OCI-M2 (cell line): ENCODE data around the gene KRTAP4-3.
"Not testable (repeated sequence)": the region's sequence is repeated elsewhere in the genome, so short reads cannot be mapped to it uniquely, and the experiment has no call there.

Source experiments
- DNase-seq: peaks from one replicate; lab custom pipeline; 2025; ENCODE audit not compliant: unreplicated experiment; lab: John Stamatoyannopoulos, UW

KRTAP4-3 gene

GRCh38 chr17:41168121-41168520 is at the start of gene KRTAP4-3:
KRTAP4-3 (minus strand) TSS chr17:41168221; CDS start chr17:41168172, 49 bp downstream.
- DNase-seq: no peak

- no peak for DNase-seq
Observed at GRCh38 chr17:41215681-41216080, 47.7 kb upstream of the KRTAP4-3 start.

DNA sequence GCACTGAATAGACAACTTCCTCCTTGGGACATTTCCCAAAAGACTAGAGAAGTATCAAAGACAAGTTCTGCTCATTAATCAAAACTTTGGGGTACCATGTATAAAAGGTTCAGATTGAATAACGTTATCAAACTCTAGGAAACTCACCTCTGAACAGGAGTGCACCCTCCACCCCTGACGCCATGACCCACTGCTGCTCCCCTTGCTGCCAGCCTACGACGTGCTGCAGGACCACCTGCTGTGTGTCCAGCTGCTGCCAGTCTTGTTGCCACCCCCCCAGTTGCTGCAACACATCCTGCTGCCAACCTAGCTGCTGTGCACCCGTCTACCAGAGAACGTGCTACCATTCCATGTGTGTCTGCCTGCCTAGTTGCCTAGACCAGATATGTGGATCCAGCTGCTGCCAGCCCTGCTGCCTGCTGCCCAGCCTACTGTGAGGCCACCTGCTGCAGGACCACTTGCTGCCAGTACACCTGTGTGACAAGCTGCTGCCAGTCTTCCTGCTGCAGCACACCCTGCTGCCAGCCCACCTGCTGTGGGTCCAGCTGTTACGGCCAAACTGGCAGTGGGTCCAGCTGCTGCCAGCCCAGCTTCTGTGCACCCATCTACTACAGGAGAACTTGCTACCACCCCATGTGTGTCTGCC is 44.6 kb upstream of the KRTAP4-3 start:
- no peak for DNase-seq

DNA sequence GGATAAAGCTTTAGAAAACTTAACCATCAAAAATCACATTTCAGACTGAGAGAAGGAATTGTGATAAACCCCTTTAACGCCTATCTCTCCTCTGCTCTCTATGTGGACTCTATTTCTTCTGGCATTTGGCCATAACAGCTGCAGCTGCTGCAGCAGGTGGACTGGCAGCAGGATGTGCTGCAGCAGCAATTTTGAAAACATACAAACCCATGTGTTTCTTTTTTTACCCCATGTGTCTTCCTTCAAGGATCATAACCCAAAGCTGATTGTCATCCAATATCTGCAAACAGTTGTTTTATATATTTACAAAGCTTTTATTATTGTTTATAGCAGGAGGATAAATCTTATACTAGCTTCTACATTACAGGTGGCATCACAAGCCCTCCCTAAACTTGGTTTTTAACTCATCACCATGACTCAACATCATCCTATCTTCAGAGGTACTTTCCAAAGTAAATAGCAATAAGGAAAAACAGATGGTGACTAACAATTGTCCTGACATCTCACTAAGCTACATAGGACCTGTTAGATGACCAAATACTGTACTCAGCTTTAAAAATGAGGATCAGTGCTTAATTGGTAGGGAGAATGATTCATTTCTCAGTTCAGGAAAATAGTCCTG is 43.9 kb upstream of the KRTAP4-3 start:
- no peak for DNase-seq

DNA sequence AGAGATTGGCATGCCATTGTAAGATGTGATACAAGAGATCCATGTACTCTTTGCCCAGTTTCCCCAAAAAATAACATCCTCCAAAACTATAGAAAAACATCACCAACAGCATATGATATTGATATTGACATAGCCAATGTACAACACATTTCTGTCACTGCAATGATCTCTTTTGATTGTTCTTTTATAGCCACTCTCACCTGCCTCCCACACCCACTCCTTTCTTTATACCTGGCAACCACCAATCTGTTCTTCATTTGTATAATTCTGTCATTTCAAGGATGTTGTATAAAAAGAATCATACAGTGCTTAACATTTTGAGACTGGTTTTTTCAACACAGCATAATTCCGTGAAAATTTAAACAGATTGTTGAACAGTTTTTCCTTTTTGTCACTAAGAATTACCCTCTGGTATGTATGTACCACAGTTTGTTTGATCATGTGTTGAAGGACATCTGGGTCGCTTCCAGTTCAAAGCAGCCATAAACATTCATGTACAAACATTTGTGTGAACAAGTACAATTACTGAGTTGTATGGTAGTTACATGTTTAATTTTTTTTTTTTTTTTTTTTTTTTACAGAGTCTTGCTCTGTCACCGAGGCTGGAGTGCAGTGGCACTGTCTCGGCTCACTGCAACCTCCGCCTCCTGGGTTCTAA is 31.5 kb upstream of the KRTAP4-3 start:
- DNase-seq: no peak

- no peak for DNase-seq
Observed at GRCh38 chr17:41196068-41196467, 28.0 kb upstream of the KRTAP4-3 start.

DNA sequence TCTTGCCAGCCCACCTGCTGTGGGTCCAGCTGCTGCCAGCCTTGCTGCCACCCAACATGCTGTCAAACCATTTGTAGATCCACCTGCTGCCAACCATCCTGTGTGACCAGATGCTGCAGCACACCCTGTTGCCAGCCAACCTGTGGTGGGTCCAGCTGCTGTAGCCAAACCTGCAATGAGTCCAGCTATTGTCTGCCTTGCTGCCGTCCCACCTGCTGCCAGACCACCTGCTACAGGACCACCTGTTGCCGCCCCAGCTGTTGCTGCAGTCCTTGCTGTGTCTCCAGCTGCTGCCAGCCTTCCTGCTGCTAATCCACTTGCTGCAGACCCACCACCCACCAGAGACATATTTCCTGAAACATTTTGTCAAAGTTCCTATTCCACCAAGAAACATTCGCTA is 22.3 kb upstream of the KRTAP4-3 start:
- no peak for DNase-seq

DNA sequence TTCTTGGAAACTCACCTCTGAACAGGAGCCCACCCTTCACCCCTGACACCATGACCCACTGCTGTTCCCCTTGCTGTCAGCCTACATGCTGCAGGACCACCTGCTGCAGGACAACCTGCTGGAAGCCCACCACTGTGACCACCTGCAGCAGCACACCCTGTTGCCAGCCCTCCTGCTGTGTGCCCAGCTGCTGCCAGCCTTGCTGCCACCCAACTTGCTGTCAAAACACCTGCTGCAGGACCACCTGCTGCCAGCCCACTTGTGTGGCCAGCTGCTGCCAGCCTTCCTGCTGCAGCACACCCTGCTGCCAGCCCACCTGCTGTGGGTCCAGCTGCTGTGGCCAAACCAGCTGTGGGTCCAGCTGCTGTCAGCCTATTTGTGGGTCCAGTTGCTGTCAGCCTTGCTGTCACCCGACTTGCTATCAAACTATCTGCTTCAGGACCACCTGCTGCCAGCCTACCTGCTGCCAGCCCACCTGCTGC is 21.9 kb upstream of the KRTAP4-3 start, which contains the start of gene KRTAP9-1:
Gene KRTAP9-1, plus strand, starts transcription at position 51 of the 482 bp plus-strand sequence. Its CDS starts 0 bp downstream, at position 51.
- not testable (repeated sequence) for DNase-seq

GRCh38 chr17:41186872-41187271 is 18.9 kb upstream of the KRTAP4-3 start:
- DNase-seq: no peak

- DNase-seq: no peak
Observed at GRCh38 chr17:41185001-41185400, 17.0 kb upstream of the KRTAP4-3 start.

DNA sequence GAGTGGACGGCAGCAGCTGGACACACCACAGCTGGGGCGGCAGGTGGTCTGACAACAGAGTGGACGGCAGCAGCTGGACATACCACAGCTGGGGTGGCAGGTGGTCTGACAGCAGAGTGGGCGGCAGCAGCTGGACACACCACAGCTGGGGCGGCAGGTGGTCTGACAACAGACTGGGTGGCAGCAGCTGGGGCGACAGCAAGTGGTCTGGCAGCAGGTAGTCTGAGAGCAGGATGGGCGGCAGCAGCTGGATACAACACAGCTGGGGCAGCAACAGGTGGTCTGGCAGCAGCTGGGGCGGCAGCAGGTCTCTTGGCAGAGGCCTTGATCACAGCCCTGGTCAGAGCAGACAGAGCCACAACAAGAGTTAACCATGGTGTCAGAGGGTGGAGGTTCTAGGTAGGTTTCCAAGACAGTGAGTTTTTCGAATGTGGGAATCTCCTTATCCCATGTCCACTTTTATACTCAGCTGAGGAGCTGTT is 16.5 kb upstream of the KRTAP4-3 start, which contains the start of gene KRTAP4-1:
Gene KRTAP4-1, minus strand, starts transcription at position 432 of the 482 bp plus-strand sequence. Its CDS starts 57 bp downstream, at position 375.
- DNase-seq: no peak

DNA sequence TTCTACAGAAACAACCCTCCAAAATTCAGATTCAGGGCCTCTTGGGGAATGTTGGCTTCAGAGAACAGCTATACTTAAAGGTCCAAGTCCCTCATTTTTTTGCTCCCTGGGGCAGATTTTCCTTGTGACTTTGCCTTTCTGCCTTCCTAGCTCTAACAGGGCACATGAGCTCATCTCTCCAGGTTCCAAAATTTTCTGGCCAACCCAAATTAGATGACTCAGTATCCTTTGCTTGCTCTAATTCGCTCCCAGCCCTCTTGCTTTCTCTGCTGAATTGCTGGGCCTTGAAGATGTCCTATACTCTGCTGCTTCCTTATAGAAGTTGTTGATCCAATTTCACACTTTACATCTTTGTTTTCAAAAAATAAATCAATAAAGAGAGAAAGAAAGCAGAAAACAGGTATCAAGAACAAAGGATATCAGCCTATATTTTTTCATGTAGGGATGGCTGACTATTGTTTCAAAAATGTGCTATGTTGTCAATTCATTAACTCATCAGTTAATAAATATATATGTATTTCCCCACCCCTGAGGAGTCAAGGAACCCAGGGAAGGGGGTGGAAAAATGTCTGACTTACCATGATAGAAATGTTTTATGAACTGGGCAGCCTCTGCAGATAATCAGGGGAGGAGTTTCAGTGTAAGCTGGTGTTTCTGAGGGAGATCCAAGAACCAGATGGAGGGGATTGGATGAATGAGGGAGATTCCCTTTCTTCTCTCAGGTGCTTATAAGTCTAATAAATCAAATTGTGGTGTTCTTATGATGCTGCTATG is 11.0 kb upstream of the KRTAP4-3 start:
- no peak for DNase-seq

- DNase-seq: no peak
Observed at GRCh38 chr17:41178341-41178740, 10.3 kb upstream of the KRTAP4-3 start.

DNA sequence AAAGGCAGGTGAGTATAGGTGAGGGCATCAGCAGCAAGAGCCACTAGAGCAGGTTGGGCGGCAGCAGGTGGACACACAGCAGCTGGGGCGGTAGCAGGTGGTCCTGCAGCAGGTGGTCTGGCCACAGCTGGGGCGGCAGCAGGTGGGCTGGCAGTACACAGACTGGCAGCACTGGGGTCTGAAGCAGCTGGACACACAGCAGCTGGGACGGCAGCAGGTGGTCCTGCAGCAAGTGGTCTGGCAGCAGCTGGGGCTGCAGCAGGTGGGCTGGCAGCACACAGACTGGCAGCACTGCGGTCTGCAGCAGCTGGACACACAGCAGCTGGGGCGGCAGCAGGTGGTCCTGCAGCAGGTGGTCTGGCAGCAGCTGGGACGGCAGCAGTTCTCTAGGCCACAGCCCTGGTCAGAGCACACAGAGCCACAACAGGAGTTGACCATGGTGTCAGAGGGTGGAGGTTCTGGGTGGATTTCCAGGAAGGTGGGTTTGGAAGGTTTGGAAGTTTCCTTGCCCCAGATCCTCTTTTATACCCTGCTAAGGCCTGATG is 9.8 kb upstream of the KRTAP4-3 start, which contains the start of gene KRTAP4-2:
Gene KRTAP4-2, minus strand, starts transcription at position 495 of the 545 bp plus-strand sequence. Its CDS starts 57 bp downstream, at position 438.
- DNase-seq: no peak

DNA sequence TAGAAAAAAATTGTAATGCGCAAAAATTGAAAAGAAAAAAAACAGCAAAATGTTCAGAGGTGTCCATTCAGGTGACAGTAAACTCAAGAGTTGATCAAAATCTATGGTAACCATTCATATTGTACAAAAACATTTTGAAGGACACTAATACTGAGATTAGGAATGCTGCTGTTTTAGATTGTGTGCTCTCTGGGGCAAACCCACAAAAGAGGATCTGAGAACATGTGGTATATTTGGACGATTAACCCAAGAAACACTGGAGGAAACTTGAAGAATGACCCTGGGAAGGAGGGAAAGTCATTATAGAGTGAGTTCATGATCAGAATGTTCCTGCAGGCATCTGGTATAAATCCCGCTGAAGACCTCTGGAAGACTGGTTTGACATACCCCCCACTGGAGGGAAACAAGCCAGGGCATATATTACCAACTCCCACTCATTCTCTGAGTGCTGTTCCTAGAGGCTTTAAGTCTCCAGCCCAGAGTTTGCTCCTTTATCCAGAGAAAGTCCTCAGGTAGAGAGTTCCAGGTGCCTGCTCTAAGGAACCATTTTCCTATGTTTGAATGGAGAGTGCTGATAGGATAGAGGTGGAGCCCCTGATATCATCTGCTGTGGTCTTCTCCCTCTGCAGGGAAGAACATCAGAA is 8.8 kb upstream of the KRTAP4-3 start:
- no peak for DNase-seq

- no peak for DNase-seq
Observed at GRCh38 chr17:41171886-41172285, 3.9 kb upstream of the KRTAP4-3 start.

DNA sequence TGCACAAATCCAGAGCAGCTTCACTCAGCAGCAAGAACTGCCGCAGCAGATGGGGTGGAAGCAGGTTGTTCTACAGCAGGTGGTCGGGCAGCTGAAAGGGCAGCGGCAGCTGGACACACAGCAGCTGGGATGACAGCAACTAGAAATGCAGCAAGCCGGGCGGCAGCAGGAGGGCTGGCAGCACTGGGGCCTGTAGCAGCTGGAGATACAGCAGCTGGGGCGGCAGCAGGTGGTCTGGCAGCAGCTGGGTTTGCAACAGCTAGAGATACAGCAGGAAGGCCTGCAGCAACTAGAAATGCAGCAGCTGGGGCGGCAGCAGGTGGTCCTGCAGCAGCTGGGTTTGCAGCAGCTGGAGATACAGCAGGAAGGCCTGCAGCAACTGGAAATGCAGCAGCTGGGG is 460 bp downstream of the KRTAP4-3 start:
- no peak for DNase-seq

- DNase-seq: no peak
Observed at GRCh38 chr17:41163828-41164227, 4.2 kb downstream of the KRTAP4-3 start.

DNA sequence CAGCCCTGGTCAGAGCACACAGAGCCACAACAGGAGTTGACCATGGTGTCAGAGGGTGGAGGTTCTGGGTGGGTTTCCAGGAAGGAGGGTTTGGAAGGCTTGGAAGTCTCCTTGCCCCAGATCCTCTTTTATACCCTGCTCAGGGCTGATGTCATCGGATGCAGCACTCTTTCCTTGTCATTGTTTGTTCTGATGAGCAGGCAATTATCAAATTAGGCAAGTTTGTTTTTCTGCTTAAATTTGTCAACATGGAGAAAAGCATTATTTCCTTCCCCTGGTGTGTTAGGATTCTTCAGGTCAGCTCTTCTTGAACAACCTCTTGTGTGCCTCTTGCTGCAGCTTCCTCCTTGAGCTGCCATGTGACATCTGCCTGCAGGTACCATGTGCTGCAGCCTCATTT is 7.4 kb downstream of the KRTAP4-3 start, which contains the start of gene KRTAP4-4:
Gene KRTAP4-4, minus strand, starts transcription at position 101 of the 400 bp plus-strand sequence. Its CDS starts 57 bp downstream, at position 44.
- DNase-seq: no peak

DNA sequence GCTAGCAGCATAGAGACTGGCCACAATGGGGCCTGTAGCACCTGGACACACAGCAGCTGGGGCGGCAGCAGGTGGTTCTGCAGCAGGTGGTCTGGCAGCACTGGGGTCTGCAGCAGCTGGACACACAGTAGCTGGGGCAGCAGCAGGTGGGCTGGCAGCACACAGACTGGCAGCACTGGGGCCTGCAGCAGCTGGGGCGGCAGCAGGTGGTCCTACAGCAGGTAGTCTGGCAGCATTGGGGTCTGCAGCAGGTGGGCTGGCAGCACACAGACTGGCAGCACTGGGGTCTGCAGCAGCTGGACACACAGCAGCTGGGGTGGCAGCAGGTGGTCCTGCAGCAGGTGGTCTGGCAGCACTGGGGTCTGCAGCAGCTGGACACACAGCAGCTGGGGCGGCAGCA is 7.8 kb downstream of the KRTAP4-3 start:
- not testable (repeated sequence) for DNase-seq
